ENCODE results near the gene RNF169.

DNA sequence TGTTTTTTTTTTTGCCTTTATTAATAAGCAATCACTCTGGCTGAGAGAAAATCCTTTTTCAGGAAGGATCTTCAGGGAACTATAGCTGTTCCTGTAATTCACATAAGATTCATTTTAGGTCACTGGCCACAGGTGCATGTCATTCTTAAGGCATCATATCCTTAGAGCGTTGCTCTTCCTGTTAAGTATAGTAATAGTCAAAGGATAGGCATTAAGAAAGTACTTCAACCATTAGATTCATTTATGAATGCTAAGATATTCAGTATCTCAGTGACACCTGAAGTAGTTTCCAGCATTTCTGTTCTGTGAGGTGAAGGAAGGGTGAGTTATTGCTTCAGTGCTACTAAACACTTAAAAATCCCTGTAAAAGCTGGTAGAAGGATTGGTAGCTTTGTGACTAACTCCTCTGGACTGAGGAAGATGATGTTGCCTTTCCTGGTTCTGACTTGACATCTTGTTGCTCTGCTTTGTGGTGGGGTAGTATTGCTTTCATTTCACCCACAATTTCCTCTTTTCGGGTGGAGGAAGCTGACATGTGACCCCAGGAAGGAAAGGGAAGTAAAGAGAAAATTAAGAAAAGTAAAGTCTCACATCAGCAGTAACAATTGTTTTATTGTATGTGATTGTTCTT lies 34.7 kb downstream of the RNF169 start:
- TF ChIP-seq EP300 (IDR thresholded peaks at IDR 0.05) (no peak), POLR2A (IDR thresholded peaks at IDR 0.05) (no peak), POLR2AphosphoS5 (IDR thresholded peaks at IDR 0.05) (peak in 1 of 2 donors; percentile 18)
- TF ChIP-seq, protein P1, sequence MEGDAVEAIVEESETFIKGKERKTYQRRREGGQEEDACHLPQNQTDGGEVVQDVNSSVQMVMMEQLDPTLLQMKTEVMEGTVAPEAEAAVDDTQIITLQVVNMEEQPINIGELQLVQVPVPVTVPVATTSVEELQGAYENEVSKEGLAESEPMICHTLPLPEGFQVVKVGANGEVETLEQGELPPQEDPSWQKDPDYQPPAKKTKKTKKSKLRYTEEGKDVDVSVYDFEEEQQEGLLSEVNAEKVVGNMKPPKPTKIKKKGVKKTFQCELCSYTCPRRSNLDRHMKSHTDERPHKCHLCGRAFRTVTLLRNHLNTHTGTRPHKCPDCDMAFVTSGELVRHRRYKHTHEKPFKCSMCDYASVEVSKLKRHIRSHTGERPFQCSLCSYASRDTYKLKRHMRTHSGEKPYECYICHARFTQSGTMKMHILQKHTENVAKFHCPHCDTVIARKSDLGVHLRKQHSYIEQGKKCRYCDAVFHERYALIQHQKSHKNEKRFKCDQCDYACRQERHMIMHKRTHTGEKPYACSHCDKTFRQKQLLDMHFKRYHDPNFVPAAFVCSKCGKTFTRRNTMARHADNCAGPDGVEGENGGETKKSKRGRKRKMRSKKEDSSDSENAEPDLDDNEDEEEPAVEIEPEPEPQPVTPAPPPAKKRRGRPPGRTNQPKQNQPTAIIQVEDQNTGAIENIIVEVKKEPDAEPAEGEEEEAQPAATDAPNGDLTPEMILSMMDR (IDR thresholded peaks at IDR 0.05): no peak
